Activated T-cell treated with anti-CD3 and anti-CD28 coated beads, Interleukin-2, amount 50 U/mL, for 72 hours (primary cell): ENCODE data around the gene ITIH6. TPM values are rescaled to one million over a fixed set of nuclear protein-coding genes. Genes with fewer than 3 reads are reported as not detected.
A peak's percentile ranks its signal among the peaks of the same experiment; 100 is the strongest.
"Not testable (repeated sequence)": the region's sequence is repeated elsewhere in the genome, so short reads cannot be mapped to it uniquely, and the experiment has no call there.

Experiments used
- ATAC-seq, 2 donors: fragments of 150-1000 bp; cut with Tn5 transposase; replicated peaks in 1 of 2; 2 replicates each; pipeline ENCODE4 v1.10.0; 2021; ENCODE audit warnings: moderate library complexity in 2 of 2, mild to moderate bottlenecking in 1 of 2
- DNase-seq, 2 donors: peaks; one replicate each; pipeline ENCODE4 v3.0.0; 2021 to 2022; ENCODE audit warnings: mixed read lengths in 1 of 2
- H3K27ac Mint-ChIP-seq: one replicate; pipeline ENCODE4 v1.8.0; 2022; ENCODE audit warnings: mild to moderate bottlenecking, moderate library complexity, mixed read lengths
- H3K27me3 Mint-ChIP-seq: one replicate; pipeline ENCODE4 v1.8.0; 2022; ENCODE audit warnings: low read depth, mixed read lengths
- H3K36me3 Mint-ChIP-seq, 2 donors: one replicate each; pipeline ENCODE4 v1.8.0; 2022; ENCODE audit warnings: mixed read lengths in 2 of 2, mild to moderate bottlenecking in 1 of 2; ENCODE audit not compliant: insufficient read depth in 2 of 2
- H3K4me1 Mint-ChIP-seq: one replicate; pipeline ENCODE4 v1.8.0; 2022; ENCODE audit warnings: low read depth, mixed read lengths
- H3K4me3 Mint-ChIP-seq, 2 donors: one replicate each; pipeline ENCODE4 v1.8.0; 2022; ENCODE audit warnings: mild to moderate bottlenecking in 2 of 2, mixed read lengths in 2 of 2, moderate library complexity in 2 of 2
- H3K9me3 Mint-ChIP-seq, 2 donors: one replicate each; pipeline ENCODE4 v1.8.0; 2022; ENCODE audit warnings: mixed read lengths in 2 of 2
- total RNA-seq, 2 donors: library from RNA; stranded (reverse); gene quantifications; one replicate each; pipeline ENCODE4 v1.2.3, GENCODE V29; 2022

ITIH6 gene
- total RNA-seq, 2 donors from 2014 or later = not detected

DNA sequence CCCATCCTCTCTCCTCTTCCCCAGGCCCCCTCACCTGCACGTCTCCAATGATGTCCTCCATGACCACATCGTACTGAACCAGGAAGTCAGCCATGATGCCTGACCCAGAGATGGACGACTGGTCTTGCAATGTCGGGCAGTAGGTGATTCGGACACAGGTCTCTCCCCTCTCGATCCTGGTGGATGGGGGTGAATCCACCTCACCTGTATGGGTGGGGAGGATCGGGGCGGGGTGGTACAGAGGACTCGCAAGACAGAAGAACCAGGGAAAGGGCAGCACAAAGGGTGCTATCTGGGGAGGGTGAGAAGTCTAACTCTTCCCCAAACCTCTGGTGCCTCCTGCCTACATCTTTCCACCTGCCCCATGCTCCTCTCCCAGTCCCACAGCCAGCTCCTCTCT lies 9.6 kb downstream of the ITIH6 start:
- Mint-ChIP-seq H3K4me1 (no peaks in the 10 kb centered on the region), H3K27me3 (peaks cover 29% of the 10 kb centered on the region), H3K27ac (no peak overlapping the region), H3K36me3 (no peaks in the 10 kb centered on the region), H3K4me3 (no peak overlapping the region), H3K9me3 (no peaks in the 10 kb centered on the region)
- no peak for DNase-seq
- no peak for ATAC-seq

DNA sequence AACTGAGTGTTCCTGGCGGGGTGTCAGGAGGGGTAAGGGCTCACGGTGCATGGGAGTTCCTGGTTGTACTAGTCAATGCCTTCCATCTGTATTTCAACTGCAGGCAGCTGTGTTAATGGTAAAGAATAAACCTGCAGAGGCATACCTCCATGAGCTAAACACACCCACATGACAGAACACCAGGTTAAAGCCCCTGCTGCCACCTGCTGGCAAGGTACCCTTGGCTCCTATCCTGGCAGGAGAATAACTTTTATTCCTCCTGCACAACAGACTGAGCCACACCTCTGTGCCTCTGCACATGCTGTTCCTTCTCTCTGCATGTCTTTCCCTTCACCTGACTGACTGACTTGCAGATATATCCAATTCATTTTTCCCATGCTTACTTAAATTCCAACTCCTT lies 11.1 kb downstream of the ITIH6 start:
- Mint-ChIP-seq H3K27ac (no peak overlapping the region), H3K4me3 (no peak overlapping the region), H3K36me3 (no peaks in the 10 kb centered on the region), H3K9me3 (no peaks in the 10 kb centered on the region), H3K4me1 (no peaks in the 10 kb centered on the region), H3K27me3 (peaks cover 26% of the 10 kb centered on the region)
- ATAC-seq (peak; percentile 58 to 72), DNase-seq (peak; percentile 24 to 35)

DNA sequence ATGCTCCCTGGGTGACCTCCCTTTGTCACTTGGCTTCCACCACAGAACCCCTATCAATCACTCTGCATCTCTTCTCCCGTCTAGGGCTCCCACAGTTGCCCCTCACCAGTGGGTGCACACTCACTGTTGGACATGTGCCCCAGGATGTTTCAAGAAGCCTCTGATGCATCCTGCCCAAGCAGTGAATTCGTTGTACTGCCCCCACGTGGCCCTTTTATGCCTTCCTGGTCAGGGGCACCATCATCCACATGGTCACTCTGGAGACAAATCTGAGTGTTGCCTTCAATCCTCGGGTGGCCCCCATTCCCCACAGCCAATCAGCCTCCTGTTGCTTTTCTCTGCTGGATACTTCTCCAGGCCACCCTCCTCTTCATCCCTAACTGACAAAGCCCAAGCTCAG lies 12.2 kb downstream of the ITIH6 start:
- Mint-ChIP-seq H3K4me1 (no peaks in the 10 kb centered on the region), H3K27me3 (peaks cover 18% of the 10 kb centered on the region), H3K36me3 (no peaks in the 10 kb centered on the region), H3K9me3 (no peaks in the 10 kb centered on the region), H3K27ac (no peak overlapping the region), H3K4me3 (no peak overlapping the region)
- ATAC-seq = peak in 1 of 2 donors; percentile 48
- DNase-seq = peak; percentile 14 to 24

DNA sequence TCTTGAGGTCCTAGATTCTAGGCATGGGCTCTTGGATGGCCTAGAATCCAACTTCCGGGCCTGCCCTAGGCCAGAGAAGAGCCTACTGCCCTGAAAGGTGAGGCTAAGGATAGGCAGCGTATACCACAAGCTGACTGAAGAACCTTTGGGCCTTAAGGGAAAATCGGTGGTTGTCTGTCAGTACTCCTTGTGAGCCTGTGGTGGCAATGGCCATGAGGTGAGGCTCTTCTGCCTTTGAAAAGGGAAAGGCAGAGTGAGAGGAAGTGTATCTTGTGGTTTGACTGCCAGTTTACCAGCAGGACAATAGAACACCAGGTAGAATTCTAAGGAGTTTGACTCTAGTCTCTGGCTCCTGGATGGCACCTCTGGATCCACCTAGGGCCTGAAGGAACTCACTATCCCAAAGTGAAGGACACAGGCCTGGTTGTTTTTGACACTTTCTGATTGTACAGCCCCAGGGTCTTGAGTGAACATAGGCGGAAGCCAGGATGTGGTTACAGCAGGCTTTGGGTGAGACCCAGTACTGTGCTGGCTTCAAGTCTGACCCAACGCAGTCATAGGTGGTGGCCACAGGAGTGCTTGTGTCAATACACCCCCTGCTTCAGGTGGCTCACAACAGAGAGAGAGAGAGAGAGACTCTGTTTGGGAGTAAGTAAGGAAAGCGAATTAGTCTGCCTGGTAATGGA lies 20.9 kb downstream of the ITIH6 start:
- DNase-seq = no peak
- Mint-ChIP-seq H3K9me3 (no peaks in the 10 kb centered on the region), H3K4me1 (peaks cover 6% of the 10 kb centered on the region), H3K27ac (no peak overlapping the region), H3K4me3 (no peak overlapping the region), H3K27me3 (peaks cover 27% of the 10 kb centered on the region), H3K36me3 (no peaks in the 10 kb centered on the region)
- peak; percentile 34 to 48 for ATAC-seq

DNA sequence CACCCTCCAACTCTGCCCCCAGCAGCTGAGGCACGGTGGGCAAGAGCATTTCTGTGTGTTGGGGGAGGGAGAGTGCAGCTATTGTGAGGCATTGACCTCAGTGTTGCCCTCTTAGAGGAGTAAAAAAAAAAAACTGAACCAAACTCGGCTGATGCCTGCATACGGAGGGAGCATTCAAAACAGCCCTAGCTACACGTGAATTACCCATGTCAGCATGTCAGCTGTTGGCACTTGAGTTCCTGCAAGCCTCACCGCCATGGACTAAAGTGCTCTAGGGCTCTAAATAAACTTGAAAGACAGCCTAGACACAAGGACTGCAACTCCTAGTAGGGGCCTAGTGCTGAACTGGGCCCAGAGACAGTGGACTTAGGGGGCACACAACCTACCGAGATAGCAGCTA lies 22.0 kb downstream of the ITIH6 start:
- peaks cover 6% of the 10 kb centered on the region for H3K4me1 Mint-ChIP-seq
- no peaks in the 10 kb centered on the region for H3K36me3 Mint-ChIP-seq
- H3K27ac Mint-ChIP-seq = no peak overlapping the region
- H3K27me3 Mint-ChIP-seq = peaks cover 37% of the 10 kb centered on the region
- DNase-seq (no peak), ATAC-seq (no peak)
- H3K9me3 Mint-ChIP-seq = no peaks in the 10 kb centered on the region
- no peak overlapping the region for H3K4me3 Mint-ChIP-seq

DNA sequence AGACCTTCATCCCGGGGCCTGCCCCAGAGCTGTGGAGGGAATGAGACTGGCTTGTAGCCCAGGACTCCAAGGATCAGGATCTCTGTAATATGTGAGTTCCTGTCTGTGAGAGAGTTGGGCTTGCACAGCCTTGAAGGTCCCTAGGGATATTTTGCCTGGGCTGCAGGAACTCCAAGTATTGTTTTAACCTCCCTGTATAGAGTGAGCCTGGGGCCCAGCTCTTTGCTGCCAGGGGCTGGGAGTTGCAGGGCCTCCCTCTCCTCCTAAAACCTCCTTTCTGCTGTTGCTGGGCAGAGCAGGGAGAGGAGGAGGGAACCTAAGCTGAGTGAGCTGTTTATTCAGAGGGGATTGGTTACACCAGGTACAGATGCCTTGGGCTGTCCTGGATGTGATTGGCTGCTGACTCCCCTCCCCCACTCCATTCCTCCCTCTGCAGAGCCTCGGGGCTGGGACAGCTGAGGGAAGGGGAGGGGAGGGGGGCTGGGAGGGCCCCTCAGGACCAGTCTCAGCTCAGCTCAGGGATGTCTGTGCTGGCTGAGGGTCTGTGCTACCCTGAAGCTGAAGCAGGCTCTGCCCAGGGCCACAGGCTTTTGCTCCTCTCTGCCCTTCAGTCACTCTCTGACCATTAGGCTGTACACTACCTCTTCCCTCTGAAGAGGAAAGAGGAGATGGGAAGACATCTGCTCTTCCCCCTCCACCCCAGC lies 23.5 kb downstream of the ITIH6 start:
- DNase-seq, H3K27ac Mint-ChIP-seq, ATAC-seq, H3K9me3 Mint-ChIP-seq, H3K36me3 Mint-ChIP-seq, H3K4me3 Mint-ChIP-seq, H3K4me1 Mint-ChIP-seq: not testable (repeated sequence)
- H3K27me3 Mint-ChIP-seq = peaks cover 45% of the 10 kb centered on the region

DNA sequence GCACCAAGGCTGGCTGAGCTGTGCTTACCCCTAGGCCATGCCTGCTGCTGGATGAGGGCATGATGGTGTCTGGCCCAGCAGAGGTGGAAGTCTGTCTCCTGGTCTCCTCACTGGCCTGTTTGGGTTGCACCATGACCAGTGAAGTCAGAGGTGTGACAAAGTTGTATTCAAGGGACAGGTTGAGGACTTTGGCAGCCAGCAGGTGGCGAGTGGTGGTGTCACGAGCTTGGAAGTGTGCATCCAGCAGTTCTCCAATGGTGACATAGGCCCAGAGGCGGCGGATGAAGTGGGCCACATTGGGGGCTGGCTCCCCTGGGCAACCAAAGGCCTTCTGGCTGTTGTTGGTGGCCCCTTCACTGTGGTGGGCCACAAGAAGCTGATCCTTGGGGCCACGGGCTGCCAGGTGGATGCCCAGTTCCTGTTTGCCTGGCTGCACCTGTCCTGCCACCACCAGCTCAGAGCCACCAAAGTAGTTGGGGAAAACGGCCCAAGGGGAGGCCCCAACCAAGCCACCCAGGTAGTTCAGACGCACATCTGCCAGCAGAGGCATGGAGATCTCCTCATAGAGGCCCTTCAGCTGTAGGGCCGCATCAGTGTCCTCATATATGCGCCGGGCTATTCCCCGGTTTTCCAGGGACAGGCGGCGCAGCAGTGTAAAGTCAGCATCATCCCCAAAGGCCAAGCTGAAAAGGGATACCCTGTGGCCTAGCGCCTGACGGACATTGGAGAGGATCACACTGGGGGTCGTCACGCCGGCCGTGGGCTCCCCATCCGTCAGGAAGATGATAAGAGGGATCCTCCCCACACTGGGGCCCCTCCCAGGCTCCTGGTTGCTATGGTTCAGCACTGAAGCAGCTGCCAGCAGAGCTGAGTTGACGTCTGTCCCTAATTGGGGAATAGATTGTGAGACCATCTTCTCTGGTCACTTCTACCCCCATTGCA lies 39.7 kb downstream of the ITIH6 start:
- Mint-ChIP-seq H3K36me3 (no peaks in the 10 kb centered on the region), H3K9me3 (no peaks in the 10 kb centered on the region), H3K27ac (no peak overlapping the region), H3K4me3 (no peak overlapping the region), H3K27me3 (peaks cover 26% of the 10 kb centered on the region), H3K4me1 (no peaks in the 10 kb centered on the region)
- DNase-seq (no peak), ATAC-seq (no peak)

DNA sequence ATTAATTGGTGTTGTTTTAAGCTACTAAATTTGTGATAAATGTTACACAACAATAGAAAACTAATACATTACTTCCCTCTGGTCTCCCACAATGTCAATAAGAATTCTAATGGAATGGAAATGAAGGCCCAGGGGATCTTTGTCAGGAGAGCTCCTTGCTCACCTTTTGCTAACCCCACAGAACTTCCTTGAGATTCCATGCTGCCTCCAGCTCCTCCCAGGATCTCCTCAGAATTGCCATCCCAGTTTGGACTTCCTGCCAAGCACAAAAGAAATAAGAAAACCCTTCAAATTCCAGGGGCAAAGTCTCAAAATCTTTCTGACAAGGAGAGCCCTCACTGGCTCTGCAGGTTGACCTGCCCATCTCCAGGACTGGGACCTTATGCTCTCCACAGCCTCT lies 43.2 kb downstream of the ITIH6 start:
- Mint-ChIP-seq H3K9me3 (no peaks in the 10 kb centered on the region), H3K27me3 (peaks cover 36% of the 10 kb centered on the region), H3K27ac (no peak overlapping the region), H3K4me3 (no peak overlapping the region), H3K4me1 (no peaks in the 10 kb centered on the region), H3K36me3 (no peaks in the 10 kb centered on the region)
- DNase-seq (no peak), ATAC-seq (no peak)

DNA sequence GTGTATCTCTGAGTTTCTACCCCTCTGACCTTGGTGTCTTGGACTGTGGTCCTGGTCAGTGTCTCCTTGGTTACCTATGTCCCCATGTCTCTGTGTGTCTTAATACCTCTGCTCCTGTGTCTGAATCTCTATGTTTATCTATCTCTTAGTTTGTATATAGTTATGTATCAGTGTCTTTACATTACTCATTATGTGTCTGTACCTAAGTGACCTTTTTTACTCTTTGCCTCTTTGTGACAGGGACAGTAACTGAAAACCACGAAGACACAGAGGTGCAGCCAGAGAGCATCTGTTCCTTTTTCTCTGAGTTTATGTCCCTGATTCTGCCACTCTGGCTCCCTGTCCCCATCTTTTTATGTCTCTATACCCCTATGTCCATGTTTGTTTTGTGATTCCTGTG lies 49.4 kb downstream of the ITIH6 start:
- Mint-ChIP-seq H3K27ac (no peak overlapping the region), H3K4me1 (no peaks in the 10 kb centered on the region), H3K36me3 (no peaks in the 10 kb centered on the region), H3K9me3 (no peaks in the 10 kb centered on the region), H3K4me3 (no peak overlapping the region), H3K27me3 (peaks cover 20% of the 10 kb centered on the region)
- ATAC-seq (peak in 1 of 2 donors; percentile 28), DNase-seq (no peak)

DNA sequence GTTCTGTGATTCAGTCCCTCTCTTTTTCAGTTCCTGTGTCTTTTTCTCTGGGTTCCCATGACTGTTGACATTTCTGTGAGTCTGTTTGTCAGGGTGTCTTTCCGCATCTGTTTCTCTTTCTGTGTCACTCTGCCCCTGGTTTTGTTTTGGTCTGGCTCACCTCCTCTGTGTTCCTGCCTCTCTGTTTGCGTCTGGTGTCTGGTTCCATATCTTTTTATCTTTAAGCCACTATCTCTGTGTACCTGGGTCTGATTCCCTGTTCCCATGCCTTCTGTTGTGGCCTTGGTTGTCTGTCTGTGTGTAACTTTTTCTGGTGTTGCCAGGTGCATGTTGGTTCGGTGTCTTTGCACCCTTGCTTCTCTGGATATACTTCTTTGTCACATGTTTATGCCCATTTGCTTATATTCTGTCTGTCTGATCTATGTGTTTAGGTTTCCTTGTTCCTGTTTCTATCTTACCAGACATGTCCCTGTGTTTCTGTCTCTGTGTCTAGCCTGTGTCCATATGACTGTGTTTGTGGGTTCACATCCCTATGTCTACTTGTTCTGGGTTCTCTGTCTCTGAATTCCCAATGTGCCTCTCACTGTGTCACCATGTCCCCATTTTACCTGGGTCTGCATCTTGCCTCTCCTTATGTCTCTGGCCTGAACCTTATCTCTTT lies 50.2 kb downstream of the ITIH6 start:
- Mint-ChIP-seq H3K4me3 (no peak overlapping the region), H3K36me3 (no peaks in the 10 kb centered on the region), H3K9me3 (no peaks in the 10 kb centered on the region), H3K27me3 (peaks cover 20% of the 10 kb centered on the region), H3K27ac (no peak overlapping the region), H3K4me1 (no peaks in the 10 kb centered on the region)
- ATAC-seq (peak; percentile 29 to 64), DNase-seq (no peak)

DNA sequence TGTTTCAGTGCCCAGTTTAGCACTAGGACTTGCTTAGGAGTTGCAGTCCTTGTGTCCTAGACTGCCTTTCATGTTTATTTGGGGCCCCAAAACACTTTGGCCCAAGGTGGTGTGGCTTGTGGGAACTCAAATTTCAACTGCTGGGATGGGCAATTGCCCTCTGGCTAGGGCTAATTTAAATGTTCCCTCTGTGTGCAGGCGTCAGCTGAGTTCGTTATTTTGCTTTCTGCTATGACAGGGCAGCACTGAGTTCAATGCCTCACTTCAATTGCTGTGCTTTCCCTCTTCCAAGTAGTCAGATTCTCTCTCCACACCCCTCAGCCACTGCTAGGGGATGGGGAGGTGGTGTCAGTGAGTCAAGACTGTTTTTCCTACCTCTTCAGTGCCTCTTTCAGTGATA lies 51.1 kb downstream of the ITIH6 start:
- H3K27me3 Mint-ChIP-seq = peaks cover 23% of the 10 kb centered on the region
- H3K4me1 Mint-ChIP-seq = no peaks in the 10 kb centered on the region
- DNase-seq = no peak
- H3K27ac Mint-ChIP-seq = no peak overlapping the region
- no peak overlapping the region for H3K4me3 Mint-ChIP-seq
- no peaks in the 10 kb centered on the region for H3K36me3 Mint-ChIP-seq
- no peaks in the 10 kb centered on the region for H3K9me3 Mint-ChIP-seq
- ATAC-seq = no peak

DNA sequence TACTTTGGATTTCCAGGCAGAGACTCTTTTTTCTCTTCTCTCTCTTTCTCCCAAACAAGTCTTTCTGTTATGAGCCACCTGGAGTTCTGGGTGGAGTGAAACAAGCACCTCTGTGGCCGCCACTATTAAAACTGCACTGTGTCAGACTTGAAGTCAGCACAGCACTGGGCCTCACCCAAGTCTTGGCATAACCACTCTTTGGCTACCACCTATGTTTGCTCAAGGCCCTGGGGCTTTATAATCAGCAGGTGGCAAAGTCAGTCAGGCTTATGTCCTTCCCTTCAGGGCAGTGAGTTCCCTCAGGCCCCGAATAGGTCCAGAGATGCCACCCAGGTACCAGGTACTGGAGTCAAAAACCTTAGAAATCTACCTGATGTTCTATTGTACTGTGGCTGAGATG lies 52.4 kb downstream of the ITIH6 start:
- ATAC-seq (no peak), DNase-seq (no peak)
- Mint-ChIP-seq H3K27me3 (peaks cover 16% of the 10 kb centered on the region), H3K9me3 (no peaks in the 10 kb centered on the region), H3K4me1 (no peaks in the 10 kb centered on the region), H3K27ac (no peak overlapping the region), H3K4me3 (no peak overlapping the region), H3K36me3 (no peaks in the 10 kb centered on the region)

DNA sequence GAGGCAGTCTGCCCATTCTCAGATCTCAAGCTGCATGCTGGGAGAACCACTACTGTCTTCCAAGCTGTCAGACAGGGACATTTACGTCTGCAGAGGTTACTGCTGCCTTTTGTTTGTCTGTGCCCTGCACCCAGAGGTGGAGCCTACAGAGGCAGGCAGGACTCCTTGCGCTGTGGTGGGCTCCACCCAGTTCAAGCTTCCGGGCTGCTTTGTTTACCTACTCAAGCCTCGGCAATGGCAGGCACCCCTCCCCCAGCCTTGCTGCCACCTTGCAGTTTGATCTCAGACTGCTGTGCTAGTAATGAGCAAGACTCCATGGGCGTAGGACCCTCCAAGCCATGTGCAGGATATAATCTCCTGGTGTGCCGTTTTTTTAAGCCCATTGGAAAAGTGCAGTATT lies 59.5 kb downstream of the ITIH6 start:
- not testable (repeated sequence) for H3K4me3 Mint-ChIP-seq, ATAC-seq, H3K4me1 Mint-ChIP-seq, H3K9me3 Mint-ChIP-seq, H3K27ac Mint-ChIP-seq, H3K36me3 Mint-ChIP-seq, DNase-seq
- H3K27me3 Mint-ChIP-seq = peaks cover 13% of the 10 kb centered on the region
